KMS-11 (cell line): ENCODE results near the gene GALNT2.

Experiments used
- H2AFZ ChIP-seq: fragments of 200-600 bp; sonication (generic); 2 replicates; pipeline ENCODE4 v1.6.1; 2016; ENCODE audit warnings: antibody characterized with exemption, mixed run types, low read depth
- H3K27ac ChIP-seq: fragments of 200-600 bp; sonication (generic); 2 replicates; pipeline ENCODE4 v1.6.1; 2016; ENCODE audit warnings: mild to moderate bottlenecking, mixed run types
- H3K27me3 ChIP-seq: fragments of 200-600 bp; sonication (generic); 2 replicates; pipeline ENCODE4 v1.6.1; 2017; ENCODE audit warnings: mild to moderate bottlenecking, low read depth, mixed run types, moderate library complexity; ENCODE audit not compliant: insufficient read depth
- H3K36me3 ChIP-seq: fragments of 200-600 bp; sonication (generic); 2 replicates; pipeline ENCODE4 v1.6.1; 2017; ENCODE audit warnings: mild to moderate bottlenecking, mixed run types; ENCODE audit not compliant: insufficient read depth
- H3K4me1 ChIP-seq: fragments of 200-600 bp; sonication (generic); 2 replicates; pipeline ENCODE4 v1.6.1; 2016; ENCODE audit warnings: mild to moderate bottlenecking, low read depth, mixed run types; ENCODE audit not compliant: poor library complexity, severe bottlenecking
- H3K4me2 ChIP-seq: fragments of 200-600 bp; sonication (generic); 2 replicates; pipeline ENCODE4 v1.7.0; 2016; ENCODE audit warnings: mild to moderate bottlenecking, mixed run types
- H3K4me3 ChIP-seq: fragments of 200-600 bp; sonication (generic); IDR thresholded peaks from 2 replicates; pipeline ENCODE4 v1.6.1; 2017; ENCODE audit warnings: low read depth, low read length, mixed read lengths; ENCODE audit not compliant: insufficient read depth
- H3K79me2 ChIP-seq: fragments of 200-600 bp; sonication (generic); 2 replicates; pipeline ENCODE4 v1.6.1; 2016; ENCODE audit warnings: low read depth, mixed run types; ENCODE audit not compliant: insufficient read depth
- H3K9ac ChIP-seq: fragments of 200-600 bp; sonication (generic); 2 replicates; pipeline ENCODE4 v1.6.1; 2016; ENCODE audit warnings: mild to moderate bottlenecking, mixed run types
- H4K20me1 ChIP-seq: fragments of 200-600 bp; sonication (generic); 2 replicates; pipeline ENCODE4 v1.6.1; 2016; ENCODE audit warnings: mild to moderate bottlenecking, mixed run types; ENCODE audit not compliant: insufficient read depth
- TF ChIP-seq, protein P1 (sequence below): fragments of 200-600 bp; sonication (generic); conservative IDR thresholded peaks from 2 replicates; pipeline ENCODE4 v1.6.1; 2017; ENCODE audit warnings: low read depth, mild to moderate bottlenecking, antibody characterized with exemption, low read length, moderate library complexity, mixed read lengths

The GALNT2 gene

DNA sequence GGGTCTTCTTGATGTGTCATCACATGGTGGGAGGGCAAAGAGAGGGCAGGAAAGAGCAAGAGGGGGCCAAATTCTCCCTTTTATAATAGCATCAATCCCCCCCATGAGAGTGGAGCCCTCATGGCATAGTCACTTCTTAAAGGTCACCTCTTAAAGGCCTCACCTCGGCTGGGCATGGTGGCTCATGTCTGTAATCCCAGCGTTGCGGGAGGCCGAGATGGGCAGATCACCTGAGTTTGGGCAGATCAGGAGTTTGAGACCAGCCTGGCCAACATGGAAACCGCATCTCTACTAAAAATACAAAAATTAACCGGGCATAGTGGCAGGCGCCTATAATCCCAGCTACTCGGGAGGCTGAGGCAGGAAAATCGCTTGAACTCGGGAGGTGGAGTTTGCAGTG is 189.0 kb downstream of the GALNT2 start:
- H3K4me2 ChIP-seq = no peak overlapping the region
- H3K4me3 ChIP-seq = no peak overlapping the region
- no peaks in the 10 kb centered on the region for H4K20me1 ChIP-seq
- no peak overlapping the region for H3K27ac ChIP-seq
- H3K4me1 ChIP-seq = no peaks in the 10 kb centered on the region
- H3K27me3 ChIP-seq = no peaks in the 10 kb centered on the region
- TF ChIP-seq, protein P1, sequence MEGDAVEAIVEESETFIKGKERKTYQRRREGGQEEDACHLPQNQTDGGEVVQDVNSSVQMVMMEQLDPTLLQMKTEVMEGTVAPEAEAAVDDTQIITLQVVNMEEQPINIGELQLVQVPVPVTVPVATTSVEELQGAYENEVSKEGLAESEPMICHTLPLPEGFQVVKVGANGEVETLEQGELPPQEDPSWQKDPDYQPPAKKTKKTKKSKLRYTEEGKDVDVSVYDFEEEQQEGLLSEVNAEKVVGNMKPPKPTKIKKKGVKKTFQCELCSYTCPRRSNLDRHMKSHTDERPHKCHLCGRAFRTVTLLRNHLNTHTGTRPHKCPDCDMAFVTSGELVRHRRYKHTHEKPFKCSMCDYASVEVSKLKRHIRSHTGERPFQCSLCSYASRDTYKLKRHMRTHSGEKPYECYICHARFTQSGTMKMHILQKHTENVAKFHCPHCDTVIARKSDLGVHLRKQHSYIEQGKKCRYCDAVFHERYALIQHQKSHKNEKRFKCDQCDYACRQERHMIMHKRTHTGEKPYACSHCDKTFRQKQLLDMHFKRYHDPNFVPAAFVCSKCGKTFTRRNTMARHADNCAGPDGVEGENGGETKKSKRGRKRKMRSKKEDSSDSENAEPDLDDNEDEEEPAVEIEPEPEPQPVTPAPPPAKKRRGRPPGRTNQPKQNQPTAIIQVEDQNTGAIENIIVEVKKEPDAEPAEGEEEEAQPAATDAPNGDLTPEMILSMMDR = no peak
- H3K36me3 ChIP-seq = no peaks in the 10 kb centered on the region; the same call in 1 of the 2 replicates
- no peaks in the 10 kb centered on the region for H3K79me2 ChIP-seq
- H2AFZ ChIP-seq = no peak overlapping the region
- H3K9ac ChIP-seq = no peak overlapping the region

DNA sequence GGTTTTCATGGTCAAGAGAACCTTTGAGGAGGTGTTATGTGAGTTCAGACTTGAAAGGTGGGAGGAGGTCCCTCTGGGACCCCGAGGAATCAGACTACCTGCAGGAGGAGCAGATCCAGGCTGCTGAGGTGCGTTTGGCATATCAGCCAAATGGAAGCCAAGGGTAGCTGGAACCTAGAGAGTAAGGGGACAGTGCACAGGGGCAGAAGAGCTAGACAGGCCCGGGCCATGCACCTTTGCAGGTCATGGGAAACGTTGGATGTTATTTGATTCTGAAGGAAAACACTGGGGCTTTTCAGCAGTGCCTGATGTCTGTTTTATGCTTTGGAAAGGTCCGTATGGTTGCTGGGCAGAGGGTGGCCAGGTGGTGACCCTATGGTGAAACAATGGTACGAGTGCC is 189.9 kb downstream of the GALNT2 start:
- Histone ChIP-seq H3K4me3 (no peak overlapping the region), H2AFZ (no peak overlapping the region), H3K79me2 (no peaks in the 10 kb centered on the region), H3K9ac (no peak overlapping the region), H3K27ac (no peak overlapping the region), H3K4me1 (no peaks in the 10 kb centered on the region), H3K36me3 (no peaks in the 10 kb centered on the region; the same call in 1 of the 2 replicates), H3K4me2 (no peak overlapping the region), H3K27me3 (no peaks in the 10 kb centered on the region), H4K20me1 (no peaks in the 10 kb centered on the region)
- TF ChIP-seq, protein P1 = no peak

DNA sequence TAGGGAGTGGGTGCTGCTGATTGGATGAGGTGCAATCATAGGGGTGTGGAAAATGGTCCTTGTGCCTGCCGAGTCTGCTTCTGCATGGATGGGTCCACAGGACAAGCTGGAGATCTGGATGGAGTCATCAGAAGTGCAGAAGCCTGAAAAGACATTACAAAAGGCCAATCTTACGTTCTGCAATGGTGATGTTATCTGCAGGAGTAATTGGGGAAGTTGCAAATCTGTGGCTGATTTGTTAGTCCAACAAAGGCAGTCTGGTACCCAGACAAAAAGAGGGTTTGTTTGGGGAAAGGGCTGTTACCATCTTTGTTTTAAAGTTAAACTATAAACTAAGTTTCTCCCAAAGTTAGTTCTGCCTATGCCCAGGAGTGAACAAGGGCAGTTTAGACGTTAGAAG is 192.6 kb downstream of the GALNT2 start:
- Histone ChIP-seq H3K9ac (no peak overlapping the region), H3K4me3 (no peak overlapping the region), H3K4me1 (no peaks in the 10 kb centered on the region), H3K27ac (no peak overlapping the region), H4K20me1 (no peaks in the 10 kb centered on the region), H3K27me3 (no peaks in the 10 kb centered on the region), H3K36me3 (no peaks in the 10 kb centered on the region; the same call in 1 of the 2 replicates), H2AFZ (no peak overlapping the region), H3K4me2 (no peak overlapping the region), H3K79me2 (no peaks in the 10 kb centered on the region)
- TF ChIP-seq, protein P1 = no peak

DNA sequence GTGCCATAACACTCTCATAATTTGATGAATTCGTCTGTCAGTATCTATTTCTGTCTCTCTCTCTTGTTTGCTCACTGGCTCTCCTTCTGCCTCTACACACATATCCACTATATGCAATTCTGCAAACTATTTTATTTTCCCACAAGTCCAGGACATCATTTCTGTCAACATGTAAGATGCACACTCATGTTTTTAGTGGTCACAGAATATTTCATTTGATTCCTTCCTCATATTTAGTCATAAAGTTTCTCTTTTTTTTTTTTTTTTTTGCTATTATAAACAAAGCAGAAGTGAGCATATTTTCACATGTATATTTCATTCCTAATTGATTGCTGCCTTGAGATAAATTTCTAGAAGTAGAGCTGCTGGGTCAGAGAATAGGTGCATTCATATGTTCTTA is 193.8 kb downstream of the GALNT2 start:
- Histone ChIP-seq H3K27ac (no peak overlapping the region), H3K4me1 (no peaks in the 10 kb centered on the region), H3K79me2 (no peaks in the 10 kb centered on the region), H3K4me3 (no peak overlapping the region), H3K27me3 (no peaks in the 10 kb centered on the region), H4K20me1 (no peaks in the 10 kb centered on the region), H2AFZ (no peak overlapping the region), H3K36me3 (no peaks in the 10 kb centered on the region; the same call in 1 of the 2 replicates), H3K9ac (no peak overlapping the region), H3K4me2 (no peak overlapping the region)
- TF ChIP-seq, protein P1 = no peak
